ENCODE results near the gene THRB.

THRB gene

DNA sequence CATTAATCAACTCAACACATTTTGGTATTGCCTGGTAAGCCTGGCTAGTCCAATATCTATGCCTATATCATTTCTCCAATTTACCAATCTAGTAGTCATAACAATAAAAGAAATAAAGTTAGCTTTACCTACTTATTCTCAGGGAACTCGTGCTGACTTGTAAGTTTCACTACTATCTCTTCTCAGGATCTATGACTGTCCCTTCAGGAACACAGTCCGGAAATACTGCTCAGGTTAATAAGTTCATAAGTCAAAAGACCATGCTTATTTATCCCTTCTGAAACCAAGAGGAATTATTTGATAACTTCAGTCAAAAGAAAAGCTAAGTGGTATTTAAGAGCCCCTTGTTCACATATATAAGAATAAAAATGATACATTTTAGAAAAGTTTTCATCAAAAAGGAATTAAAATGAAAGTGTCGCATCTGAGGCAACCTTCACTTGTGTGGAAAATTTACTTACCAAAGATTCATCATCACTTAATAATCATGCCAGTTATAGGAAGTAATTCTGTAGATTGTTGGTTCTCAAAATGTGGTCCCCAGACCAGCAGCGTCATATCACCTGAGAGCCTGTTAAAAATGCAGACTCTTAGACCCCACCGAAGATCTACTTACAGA, 15.5 kb upstream of the THRB start:
- DNase-seq, result no peak

DNA sequence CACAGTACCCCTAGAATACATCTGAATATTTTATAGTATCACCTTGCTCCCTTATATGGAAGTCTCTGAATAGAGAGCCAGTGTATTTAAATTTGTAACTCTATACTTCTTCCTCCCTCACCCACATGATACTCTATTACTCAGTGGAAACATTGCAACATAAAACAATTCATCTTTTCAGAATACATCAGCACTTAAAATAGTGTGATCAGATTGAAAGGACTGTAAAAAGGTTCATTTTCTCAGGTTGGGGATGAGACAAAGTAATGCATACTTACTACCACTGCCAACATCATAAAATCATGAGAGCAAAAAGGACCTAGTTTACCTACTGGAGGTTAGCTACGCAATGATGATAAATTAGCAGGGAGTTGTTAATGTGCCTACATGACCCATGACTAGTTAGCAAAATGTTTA, 13.8 kb upstream of the THRB start:
- DNase-seq, result no peak

DNA sequence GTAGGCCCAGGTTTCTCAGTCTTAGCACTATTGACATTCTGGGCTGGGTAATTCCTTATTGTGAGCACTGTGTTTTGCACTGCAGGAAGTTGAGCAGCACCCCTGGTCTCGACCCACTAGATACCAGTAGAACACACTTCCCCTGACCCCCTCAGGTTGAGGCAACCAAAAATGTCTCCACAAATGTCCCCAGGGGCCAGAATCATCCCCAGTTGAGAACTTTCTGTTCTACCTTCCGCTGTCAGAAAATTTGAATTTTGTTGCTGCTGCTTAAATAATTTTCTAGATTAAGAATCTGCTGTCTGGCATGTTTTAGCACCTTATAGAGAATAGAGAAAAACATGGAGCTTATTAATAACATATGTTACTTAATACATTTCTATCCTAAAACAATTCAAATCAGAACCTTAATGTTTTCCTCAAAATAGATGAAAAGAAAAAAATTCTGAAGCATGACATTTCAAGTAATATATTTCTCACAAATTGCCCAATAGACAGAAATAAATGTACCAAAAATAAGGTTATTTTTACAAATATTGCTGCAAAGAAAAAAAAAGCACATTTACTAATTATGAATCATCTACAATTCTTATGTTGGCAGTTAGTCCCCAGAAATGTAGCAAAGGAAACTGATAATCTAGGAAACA, 13.2 kb upstream of the THRB start:
- DNase-seq, result no peak

DNA sequence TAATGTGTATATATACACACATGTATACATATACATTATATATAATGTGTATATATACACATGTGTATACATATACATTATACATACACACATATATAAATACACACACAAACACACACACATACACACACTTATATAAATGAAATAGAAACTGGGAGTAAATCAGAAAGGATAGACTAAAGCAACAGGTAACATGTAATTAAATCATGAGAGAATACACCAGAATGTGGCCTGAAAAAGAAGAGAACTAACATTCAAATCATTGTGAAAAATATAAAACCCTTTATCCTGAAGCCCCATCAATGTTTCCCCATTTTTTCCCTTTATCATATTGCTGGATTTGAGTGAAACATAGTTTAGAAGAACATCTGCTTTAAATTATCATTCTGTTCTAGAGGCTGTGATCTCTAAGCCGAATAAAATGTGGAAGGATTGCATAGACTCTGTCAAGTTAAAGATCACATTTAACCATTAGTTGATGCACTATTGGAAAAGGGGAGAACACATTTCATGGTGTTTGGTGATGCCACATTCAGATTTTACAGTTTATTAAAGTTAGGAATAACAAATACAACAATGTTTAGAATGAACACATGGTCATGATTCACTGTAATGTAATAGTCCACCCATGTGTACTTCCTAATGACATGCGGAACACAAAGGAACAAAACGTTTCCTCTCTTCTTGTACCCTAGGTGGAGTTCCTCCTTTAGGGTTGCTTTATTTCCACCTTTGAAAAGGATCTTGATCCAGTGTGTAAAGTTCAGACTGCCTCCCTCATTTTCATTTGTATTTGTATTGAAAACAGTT, 12.5 kb upstream of the THRB start:
- no peak for DNase-seq

DNA sequence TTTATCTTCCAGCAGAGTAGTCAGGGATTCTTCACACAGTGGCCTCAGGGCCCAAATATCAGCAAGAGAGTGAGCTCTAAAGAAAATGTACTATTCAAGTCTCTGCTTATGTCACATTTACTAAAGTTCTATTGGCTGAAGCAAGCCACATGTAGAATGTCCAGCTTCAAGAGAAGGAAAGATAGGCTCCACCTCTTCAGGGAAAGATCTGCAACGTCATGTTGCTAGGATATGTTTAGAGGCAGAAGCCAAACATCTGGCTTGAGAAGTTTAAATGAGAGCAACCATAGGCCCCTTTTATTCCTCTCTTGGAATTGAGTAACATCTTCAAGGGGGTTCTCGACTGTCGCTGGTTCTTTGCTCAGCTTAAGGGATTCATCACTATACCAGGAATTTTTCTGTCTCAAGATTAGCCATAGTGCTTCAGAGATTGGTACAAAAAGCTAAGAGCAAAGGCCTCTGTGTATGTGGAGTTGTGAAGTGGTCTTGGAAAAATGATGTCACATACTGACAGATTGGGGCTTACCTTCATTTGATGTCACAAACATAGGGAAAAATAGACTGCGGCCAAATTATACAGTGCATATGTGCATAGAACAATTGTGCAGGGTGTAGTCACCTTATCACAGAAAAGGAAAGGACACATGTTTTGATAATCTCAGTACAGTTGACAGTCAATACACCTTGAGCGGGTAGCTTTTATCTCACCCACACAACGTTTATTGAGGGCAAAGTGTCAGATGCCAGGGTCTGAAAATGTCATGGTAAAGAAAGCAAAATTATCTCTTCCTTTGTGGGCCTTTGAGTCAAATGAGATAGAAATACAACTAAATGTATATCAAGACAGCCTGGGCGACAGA, 11.3 kb upstream of the THRB start:
- no peak for DNase-seq

DNA sequence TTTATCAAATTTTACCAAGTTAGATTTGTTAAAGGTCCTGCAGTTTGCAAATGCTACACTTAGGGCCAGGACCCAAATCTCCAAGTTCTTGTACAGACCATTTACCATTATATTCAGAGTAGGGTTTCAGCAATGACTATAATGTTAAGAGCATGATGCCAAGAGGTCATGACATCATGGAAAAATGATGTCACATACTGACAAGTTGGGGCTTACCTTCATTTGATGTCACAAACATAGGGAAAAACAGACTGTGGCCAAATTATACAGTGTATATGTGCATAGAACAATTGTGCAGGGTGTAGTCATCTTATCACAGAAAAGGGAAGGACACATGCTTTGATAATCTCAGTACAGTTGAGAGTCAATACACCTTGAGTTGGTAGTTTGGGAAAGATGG, 10.1 kb upstream of the THRB start:
- DNase-seq, result no peak

DNA sequence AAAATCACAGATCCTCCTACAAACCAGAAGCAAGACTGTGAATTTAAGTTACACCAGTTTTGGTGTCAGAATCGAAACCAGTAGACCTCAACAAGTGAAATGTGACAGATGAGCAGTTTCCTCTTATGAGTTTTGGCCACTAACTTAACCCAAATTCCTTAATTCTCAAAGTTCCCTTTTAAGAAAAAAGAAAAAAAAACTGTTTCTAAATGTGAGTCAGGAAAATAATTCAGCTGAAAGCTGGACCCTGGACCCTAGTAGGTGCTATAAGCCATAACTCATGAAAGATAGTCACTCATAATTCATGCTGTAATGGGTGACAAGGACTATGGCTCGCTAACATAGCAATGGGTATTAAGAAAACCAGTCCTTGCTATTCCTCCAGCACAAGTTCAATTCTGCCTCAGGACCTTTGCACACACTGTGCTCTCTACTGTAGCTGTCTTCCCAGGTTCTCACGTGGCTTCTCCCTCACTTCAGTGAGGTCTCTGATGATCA, 9.0 kb upstream of the THRB start:
- DNase-seq, result no peak

DNA sequence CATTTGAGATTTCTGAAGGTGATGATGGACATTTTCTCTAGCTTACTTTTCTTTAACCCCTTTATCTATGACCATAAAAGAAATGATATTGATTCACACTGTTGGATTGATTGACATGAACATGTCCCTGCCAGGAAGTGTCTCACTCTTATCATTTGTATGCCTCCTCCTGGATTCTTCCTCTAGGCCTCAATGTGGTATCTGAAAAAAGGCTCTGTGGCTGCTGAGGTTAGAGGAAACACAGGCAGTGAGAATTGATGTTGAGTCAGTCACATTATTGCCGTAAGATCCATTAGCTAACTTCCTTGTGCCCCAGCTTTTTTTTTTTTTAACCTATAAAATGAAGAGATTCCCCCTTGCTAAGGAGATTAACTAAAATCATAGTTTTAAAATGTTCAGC, 8.0 kb upstream of the THRB start:
- DNase-seq, result no peak

DNA sequence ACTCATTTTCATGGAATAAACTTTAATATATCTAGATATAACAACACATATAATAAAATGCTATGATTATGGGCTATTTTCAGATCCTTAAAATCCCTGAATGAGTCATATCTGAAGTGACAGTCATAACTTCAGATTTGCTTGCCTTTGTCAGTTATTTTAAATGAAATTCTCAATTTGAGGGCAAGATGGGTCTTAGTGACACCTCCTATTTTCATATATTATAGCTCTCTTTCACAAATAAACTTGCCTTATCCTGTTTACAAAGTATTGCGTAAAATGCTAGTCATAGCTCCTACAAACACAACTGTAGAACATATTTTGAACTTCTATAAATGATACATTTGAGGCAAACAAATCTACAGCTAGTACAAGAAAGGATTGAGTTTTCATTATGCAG, 6.2 kb upstream of the THRB start:
- DNase-seq, result no peak

DNA sequence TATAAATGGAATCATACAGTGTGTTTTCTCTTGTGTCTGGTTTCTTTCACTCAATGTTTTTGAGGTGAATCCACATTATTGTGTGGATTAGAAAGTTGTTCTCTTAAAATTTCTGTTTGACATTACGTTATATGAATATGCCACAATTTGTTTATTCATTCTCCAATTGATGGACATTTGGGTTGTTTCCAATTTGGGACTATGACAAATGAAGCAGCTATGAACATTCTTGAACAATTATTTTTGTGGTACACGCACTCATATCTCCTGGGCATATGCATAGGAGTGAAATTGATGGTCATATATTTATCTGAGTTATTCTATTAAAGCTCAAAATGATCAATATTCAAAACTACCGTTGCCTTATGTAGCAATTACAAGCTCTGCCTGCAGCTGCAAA, 5.3 kb upstream of the THRB start:
- DNase-seq, result no peak

DNA sequence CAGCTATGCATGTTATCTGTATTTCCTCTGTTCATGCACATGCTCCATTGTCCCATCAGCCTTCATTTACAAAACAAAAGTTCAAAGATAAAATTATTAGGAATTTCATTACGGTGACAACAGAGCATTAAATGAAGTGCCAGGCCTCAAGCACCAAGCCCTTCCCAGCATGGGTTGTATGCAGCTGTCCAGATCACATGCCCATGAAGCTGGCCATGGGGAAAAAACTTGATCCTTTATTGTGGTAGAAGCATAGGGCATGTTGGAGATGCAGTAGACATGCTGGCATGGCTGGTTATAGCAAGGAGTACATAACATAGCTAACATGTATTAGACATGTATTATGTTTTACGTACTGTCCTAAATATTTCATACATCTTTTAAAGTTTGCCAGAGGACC, 4.1 kb upstream of the THRB start:
- DNase-seq, result no peak

DNA sequence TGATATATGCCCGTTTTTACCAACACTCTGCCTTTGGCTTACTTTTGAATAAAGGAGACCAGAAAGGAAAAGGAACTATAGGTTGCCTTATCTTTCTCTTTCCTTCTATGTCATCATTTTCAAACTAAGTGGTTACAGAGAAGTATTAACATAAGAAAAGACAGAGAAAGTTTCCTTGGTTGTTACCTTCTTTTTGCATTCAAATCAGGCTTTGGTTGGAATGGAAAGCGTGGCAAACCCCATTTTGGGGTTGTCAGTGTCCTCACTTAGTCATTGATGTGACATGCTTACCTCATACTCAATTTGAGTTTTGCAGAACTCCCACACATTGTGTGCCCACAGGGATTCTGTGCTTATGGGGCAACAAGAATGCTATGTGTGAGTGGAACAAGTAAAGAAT, 3.7 kb upstream of the THRB start:
- no peak for DNase-seq

DNA sequence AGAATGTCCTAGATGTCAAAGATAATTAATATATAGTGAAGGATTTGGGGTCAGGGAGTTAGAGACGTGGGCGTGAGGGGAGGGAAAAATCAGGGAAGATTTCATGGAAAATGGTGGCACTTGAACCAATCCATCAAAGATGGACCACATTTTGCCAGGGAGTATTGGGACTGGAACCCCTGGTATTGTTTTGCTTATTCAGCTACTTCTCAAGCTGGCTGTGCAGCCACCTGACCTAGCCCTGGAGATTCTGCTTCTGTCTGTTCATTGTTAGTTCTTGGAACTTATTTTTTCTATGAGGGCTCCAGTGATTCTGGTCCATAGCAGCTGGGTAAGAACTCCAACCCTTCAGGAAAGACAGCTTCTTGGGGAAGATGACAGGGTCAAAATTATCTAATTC, 3.3 kb upstream of the THRB start:
- DNase-seq, result no peak

DNA sequence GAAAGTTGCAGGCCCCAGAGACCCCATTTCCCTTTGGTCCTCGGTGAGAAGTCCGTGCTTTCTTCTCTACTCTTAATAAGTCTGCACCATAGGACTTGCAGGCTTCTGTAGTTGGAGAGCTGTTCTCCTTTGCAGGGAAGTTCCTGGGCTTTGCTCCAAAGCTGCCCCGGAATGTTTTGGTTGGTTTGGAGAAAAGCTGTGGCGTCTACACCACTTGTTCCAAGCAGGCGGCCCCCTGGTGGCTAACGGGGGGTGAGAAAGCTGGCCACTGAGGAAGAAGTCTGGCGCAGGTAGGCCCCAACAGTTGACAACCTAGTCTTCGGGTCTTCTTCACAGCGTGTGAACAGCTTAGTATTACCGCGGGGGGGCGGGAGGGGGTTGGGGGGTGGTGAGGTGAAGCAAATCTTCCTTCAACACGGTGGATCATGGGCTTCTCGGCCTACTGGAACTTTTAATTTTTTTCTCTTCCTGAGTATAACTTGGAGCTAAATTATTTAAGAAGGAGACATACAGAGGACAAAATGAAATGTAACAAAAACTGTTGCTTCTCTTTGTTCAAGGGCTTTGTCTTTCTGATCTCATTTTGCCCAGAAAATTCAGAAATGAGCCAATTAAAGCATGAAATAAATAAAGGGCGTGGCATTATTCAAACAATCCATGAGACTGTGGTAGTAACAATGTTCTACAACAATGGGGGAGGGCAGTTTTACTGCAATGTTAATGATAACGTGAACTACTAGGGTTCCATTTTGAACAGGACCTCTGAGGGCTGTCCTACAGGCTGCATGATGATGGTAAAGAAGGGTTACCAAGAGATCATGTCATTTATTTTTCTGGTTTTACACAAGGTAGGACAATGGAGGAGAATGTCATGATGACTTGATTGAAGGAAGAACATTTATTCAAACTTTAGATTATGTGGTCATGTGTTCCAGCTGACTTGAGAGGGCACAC, 2.2 kb upstream of the THRB start:
- DNase-seq, result no peak

DNA sequence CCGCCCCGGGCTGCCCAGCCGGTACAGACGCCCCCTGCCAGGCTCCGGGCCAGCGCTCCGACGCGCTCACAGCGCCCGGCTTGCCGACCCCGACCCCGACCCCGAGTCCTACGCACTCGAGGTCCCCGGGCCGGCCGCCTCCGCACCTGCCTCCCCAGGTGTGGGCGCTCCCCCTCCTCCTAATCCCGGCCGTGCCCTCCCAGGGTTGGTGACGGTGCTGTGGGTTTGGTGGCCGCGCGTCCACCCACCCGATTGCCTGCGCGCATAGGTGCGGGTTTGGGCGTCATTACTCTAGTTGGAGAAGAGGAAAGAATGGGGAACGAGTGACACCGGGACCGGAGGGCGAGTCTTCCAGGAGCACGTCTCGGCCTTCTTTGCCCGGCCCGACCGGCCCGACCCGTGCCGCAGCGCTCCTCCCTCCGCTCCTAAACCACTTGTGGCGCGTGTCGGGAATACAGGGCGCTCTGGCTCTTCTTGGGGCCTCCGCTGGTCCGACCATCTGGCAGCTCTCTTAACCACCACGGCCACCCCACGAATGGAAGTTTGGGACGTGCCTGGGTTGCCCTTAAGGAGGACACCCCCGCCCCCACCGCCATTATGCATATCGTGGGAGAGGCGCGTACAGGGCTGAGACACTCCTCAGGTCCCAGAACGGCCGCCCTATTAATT, 810 bp upstream of the THRB start:
- no peak for DNase-seq

DNA sequence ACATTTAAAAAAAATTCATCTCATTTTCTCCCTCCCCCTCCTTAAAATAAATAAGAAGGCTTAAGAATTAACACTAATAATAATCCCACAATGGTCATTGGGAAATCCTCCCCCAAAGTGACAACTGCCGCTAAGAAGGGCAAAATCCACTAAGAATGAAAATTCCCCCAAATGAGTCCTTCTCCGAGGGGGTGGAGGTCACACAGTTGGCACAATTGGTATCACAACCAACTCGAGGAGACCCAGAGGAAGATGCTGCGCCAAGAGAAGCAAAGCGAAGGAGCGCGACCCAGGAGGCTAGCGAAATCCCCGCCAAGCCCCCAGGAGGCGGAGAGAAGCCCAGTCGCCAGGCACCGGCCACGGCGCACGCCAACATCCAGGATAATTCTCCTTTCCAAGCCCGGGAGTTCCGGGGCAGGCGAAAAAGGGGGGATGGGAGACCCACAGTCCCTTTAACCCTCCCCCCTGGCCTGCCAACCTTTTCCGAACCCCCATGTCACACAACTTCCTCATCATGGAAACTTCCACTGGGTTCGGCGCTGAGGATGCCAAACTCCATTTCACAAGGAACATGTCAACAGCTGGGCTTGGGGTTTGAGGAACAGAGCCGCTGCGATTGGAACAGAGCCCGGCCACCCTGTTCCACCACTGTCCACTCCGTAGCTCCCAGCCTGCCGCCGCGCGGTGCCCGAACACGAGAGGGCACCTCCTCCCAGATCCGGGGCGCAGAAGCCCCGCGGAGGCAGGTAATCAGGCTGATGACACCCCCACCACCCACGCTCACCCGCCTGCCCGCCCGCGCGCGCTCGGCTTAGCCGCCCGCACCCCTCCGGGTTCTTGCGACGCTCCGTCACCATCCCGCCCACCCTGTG, 668 bp downstream of the THRB start:
- DNase-seq, result peak; percentile 24

DNA sequence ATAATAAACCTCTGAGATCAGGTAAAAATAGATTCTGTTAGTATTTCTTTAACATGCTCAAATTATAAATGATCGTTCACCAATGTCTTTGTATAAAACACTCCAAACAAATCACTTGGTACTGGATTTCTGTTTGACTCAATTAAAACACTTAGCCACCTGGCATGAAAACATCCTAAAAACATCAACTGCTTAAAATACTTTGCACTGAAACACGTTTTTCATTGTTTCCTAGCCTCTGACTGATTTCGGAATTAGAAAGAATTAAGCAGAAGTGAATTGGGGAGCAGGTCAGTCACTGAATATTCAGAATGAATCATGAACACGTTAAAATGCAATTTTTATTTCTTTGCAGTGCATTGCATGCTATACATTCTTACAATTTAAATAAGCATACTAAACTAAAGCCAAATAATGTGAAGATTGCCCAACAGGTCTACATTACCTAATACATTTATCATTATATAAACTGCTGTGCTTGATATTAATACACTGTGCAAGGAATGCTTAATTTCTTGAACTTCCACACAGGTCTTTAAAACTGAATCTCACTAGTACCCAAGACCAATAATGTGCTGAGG, 1.6 kb downstream of the THRB start:
- DNase-seq, result no peak

DNA sequence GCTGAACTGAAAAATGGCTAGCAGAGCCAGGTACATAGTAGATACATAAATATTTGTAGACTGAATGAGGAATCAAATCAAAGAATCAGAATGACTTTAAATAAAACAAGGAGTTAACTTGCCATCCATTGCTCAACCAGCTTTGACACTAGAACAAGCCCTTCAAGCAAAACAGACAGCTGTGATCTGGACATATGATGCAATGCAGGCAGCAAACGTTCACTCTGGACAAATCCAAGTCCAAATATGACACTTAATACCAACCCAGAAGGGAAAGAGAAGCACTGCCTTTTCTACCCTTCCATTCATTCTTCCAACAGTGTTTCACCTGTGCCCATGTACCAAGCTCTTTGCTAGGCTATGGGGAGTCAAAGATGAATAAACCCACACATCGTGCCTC, 4.5 kb downstream of the THRB start:
- no peak for DNase-seq

DNA sequence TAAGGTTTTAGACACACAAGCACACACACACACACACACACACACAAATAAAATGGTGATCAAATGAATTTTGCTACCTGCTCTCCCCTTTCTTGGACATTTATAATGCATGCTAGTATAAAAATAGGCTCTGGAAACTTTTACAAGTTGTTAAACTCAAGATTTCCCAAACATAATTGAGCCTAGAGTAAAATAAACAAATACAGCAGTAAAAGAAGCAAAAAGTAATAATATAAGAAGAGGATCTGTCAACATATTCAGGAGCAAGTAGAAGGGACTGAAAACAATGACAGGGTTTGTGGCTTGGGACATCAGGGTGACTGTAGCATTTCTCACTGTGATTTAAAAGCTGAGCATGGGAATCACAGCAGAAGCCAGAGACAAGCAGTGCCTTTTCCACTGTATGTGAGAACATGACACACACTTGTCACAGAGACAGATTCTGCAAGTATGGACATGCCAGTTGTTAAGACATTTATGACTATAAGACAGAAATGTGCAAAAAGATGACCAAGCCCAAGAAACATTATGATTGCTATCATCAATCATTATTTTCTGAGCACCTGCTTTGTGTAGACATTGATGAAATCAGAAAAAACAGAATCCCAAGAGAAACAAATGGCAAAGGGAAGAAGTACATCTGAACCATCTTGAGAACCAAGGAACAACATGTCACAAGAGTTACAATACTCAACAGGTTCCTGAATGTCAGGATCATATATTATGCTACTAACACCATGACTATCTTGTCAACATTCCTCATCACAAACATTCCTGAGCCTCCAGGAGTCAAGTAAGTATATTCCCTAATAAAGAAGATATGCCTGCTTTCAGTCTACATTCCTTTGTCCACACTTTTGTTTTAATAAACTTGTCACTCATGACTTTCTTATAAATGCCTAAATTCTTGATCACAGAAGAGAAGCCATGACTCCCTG, 7.1 kb downstream of the THRB start:
- DNase-seq, result no peak
